Stimulated activated CD8-positive, alpha-beta memory T cell treated with anti-CD3 and anti-CD28 coated beads, Interleukin-12 subunit alpha, Interleukin-12 subunit beta, amount 100 ng/mL, for 1 hour (primary cell): ENCODE results near the gene PTGDR2.

Experiments used
- DNase-seq: peaks from one replicate; pipeline ENCODE4 v3.0.0-alpha.2; 2020; ENCODE audit warnings: low read depth

The PTGDR2 gene

GRCh38 chr11:60809691-60810090 is 46.1 kb downstream of the PTGDR2 start:
- DNase-seq, result no peak

- no peak for DNase-seq
Observed at GRCh38 chr11:60809249-60809648, 46.5 kb downstream of the PTGDR2 start.

- no peak for DNase-seq
Observed at GRCh38 chr11:60803273-60803936, 52.3 kb downstream of the PTGDR2 start.

- no peak for DNase-seq
Observed at GRCh38 chr11:60801194-60801593, 54.6 kb downstream of the PTGDR2 start.
